Activated CD4-positive, alpha-beta T cell treated with anti-CD3 and anti-CD28 coated beads for 48 hours (primary cell): ENCODE data around the gene CMKLR1.

Source experiments
- DNase-seq: peaks from one replicate; pipeline ENCODE4 v3.0.0-alpha.2; 2020

CMKLR1 gene

GRCh38 chr12:108335349-108336119 is 3.6 kb downstream of the CMKLR1 start:
- DNase-seq: no peak

GRCh38 chr12:108333898-108334699 is 5.0 kb downstream of the CMKLR1 start:
- DNase-seq: no peak

GRCh38 chr12:108332791-108333382 is 6.2 kb downstream of the CMKLR1 start:
- no peak for DNase-seq

- no peak for DNase-seq
These were observed 10.7 kb downstream of the CMKLR1 start for GRCh38 chr12:108328420-108328819.

- DNase-seq: no peak
These were observed 11.3 kb downstream of the CMKLR1 start for GRCh38 chr12:108327621-108328344.

GRCh38 chr12:108326254-108326750 is 12.8 kb downstream of the CMKLR1 start:
- no peak for DNase-seq

- DNase-seq: no peak
These were observed 13.6 kb downstream of the CMKLR1 start for GRCh38 chr12:108325549-108325948.

- no peak for DNase-seq
These were observed 14.1 kb downstream of the CMKLR1 start for GRCh38 chr12:108325018-108325358.

- no peak for DNase-seq
These were observed 14.6 kb downstream of the CMKLR1 start for GRCh38 chr12:108324351-108325017.

- no peak for DNase-seq
These were observed 15.5 kb downstream of the CMKLR1 start for GRCh38 chr12:108323581-108323980.

GRCh38 chr12:108322998-108323397 is 16.1 kb downstream of the CMKLR1 start:
- no peak for DNase-seq

GRCh38 chr12:108321688-108322087 is 17.4 kb downstream of the CMKLR1 start:
- no peak for DNase-seq

- DNase-seq: no peak
These were observed 18.4 kb downstream of the CMKLR1 start for GRCh38 chr12:108320507-108321293.

GRCh38 chr12:108319277-108320234 is 19.6 kb downstream of the CMKLR1 start:
- no peak for DNase-seq

GRCh38 chr12:108318472-108319275 is 20.4 kb downstream of the CMKLR1 start:
- DNase-seq: no peak

GRCh38 chr12:108317308-108318234 is 21.5 kb downstream of the CMKLR1 start:
- DNase-seq: no peak

GRCh38 chr12:108316176-108317086 is 22.7 kb downstream of the CMKLR1 start:
- DNase-seq: no peak
